OCI-LY3 (cell line): ENCODE results near the gene SEMA3C.

Experiments used
- H2AFZ ChIP-seq: fragments of 200-600, 300-600 bp; shearing (Covaris generic); 2 replicates; pipeline ENCODE4 v1.6.0; 2014; ENCODE audit warnings: antibody characterized with exemption, low read depth, low read length
- H3K27ac ChIP-seq: fragments of 200-600, 300-600 bp; sonication (generic); 2 replicates; pipeline ENCODE4 v1.5.1; 2014; ENCODE audit warnings: mild to moderate bottlenecking, low read length, moderate library complexity, mixed read lengths
- H3K27me3 ChIP-seq: fragments of 200-600, 300-600 bp; sonication (generic); 2 replicates; pipeline ENCODE4 v1.6.1; 2014; ENCODE audit warnings: low read depth, low read length, mixed read lengths
- H3K36me3 ChIP-seq: fragments of 200-600, 300-600 bp; sonication (generic); replicated peaks from 2 replicates; pipeline ENCODE3; 2014; ENCODE audit warnings: low read depth, low read length, mixed read lengths
- H3K4me1 ChIP-seq: fragments of 300-600, 200-600 bp; sonication (generic); 2 replicates; pipeline ENCODE4 v1.6.1; 2014; ENCODE audit warnings: low read length, mixed read lengths
- H3K4me2 ChIP-seq: fragments of 200-600, 300-600 bp; sonication (generic); 2 replicates; pipeline ENCODE4 v1.6.1; 2014; ENCODE audit warnings: low read length, mixed read lengths
- H3K4me3 ChIP-seq: fragments of 300-600, 200-600 bp; sonication (generic); 2 replicates; pipeline ENCODE4 v1.5.1; 2014; ENCODE audit warnings: antibody characterized with exemption, mild to moderate bottlenecking, low read length, moderate library complexity
- H3K79me2 ChIP-seq: fragments of 300-600, 200-600 bp; shearing (Covaris generic); 2 replicates; pipeline ENCODE4 v1.6.1; 2014; ENCODE audit warnings: mild to moderate bottlenecking, low read length, mixed read lengths
- H3K9ac ChIP-seq: fragments of 300-600, 200-600 bp; shearing (Covaris generic); 2 replicates; pipeline ENCODE4 v1.6.0; 2014; ENCODE audit warnings: mild to moderate bottlenecking, low read length, moderate library complexity
- H3K9me3 ChIP-seq: fragments of 200-600, 300-600 bp; shearing (Covaris generic); 2 replicates; pipeline ENCODE4 v1.6.1; 2014; ENCODE audit warnings: low read length, mixed read lengths; ENCODE audit not compliant: insufficient read depth
- H4K20me1 ChIP-seq: fragments of 200-600, 300-600 bp; sonication (generic); 2 replicates; pipeline ENCODE4 v1.6.1; 2016; ENCODE audit warnings: low read length, mixed read lengths; ENCODE audit not compliant: insufficient read depth
- CTCF ChIP-seq: fragments of 200-600, 300-600 bp; sonication (generic); IDR thresholded peaks from 2 replicates; pipeline ENCODE4 v1.5.1; 2014; ENCODE audit warnings: antibody characterized with exemption, low read length, low read depth
- EZH2phosphoT487 ChIP-seq: fragments of 200-600 bp; shearing (Covaris generic); IDR thresholded peaks from 2 replicates; pipeline ENCODE4 v1.6.1; 2018; ENCODE audit warnings: antibody characterized with exemption, mixed run types, low read depth

The SEMA3C gene

GRCh38 chr7:80858141-80858903, 60.5 kb downstream of the SEMA3C start:
- H3K4me2 ChIP-seq = peak overlapping the region; percentile 71

GRCh38 chr7:80856769-80857168, 62.1 kb downstream of the SEMA3C start:
- Histone ChIP-seq H3K36me3 (no peaks in the 10 kb centered on the region), H3K4me2 (no peak overlapping the region), H3K9ac (no peak overlapping the region)

More at GRCh38 chr7:80858141-80858903, 60.5 kb downstream of the SEMA3C start:
- TF ChIP-seq EZH2phosphoT487 = no peak
- no peak for TF ChIP-seq CTCF
- Histone ChIP-seq H3K36me3 (no peaks in the 10 kb centered on the region), H3K9me3 (no peaks in the 10 kb centered on the region), H3K4me3 (peak overlapping the region; percentile 46), H3K79me2 (no peaks in the 10 kb centered on the region), H3K27me3 (no peaks in the 10 kb centered on the region), H4K20me1 (no peaks in the 10 kb centered on the region), H2AFZ (peak overlapping the region; percentile 24; the same call in 1 of the 2 replicates), H3K9ac (peak overlapping the region; percentile 43), H3K27ac (peak overlapping the region; percentile 82), H3K4me1 (peaks cover 25% of the 10 kb centered on the region)

GRCh38 chr7:80851896-80852476, 66.9 kb downstream of the SEMA3C start:
- Histone ChIP-seq H3K27ac (no peak overlapping the region), H3K4me1 (no peaks in the 10 kb centered on the region)

More at GRCh38 chr7:80856769-80857168, 62.1 kb downstream of the SEMA3C start:
- Histone ChIP-seq H2AFZ (no peak overlapping the region), H3K27me3 (no peaks in the 10 kb centered on the region), H3K79me2 (no peaks in the 10 kb centered on the region), H3K27ac (no peak overlapping the region), H3K9me3 (no peaks in the 10 kb centered on the region), H3K4me3 (no peak overlapping the region), H3K4me1 (peaks cover 25% of the 10 kb centered on the region), H4K20me1 (no peaks in the 10 kb centered on the region)
- no peak for TF ChIP-seq EZH2phosphoT487
- TF ChIP-seq CTCF = no peak

More at GRCh38 chr7:80851896-80852476, 66.9 kb downstream of the SEMA3C start:
- Histone ChIP-seq H2AFZ (no peak overlapping the region), H3K4me2 (no peak overlapping the region), H3K9me3 (no peaks in the 10 kb centered on the region), H4K20me1 (no peaks in the 10 kb centered on the region), H3K36me3 (no peaks in the 10 kb centered on the region), H3K9ac (no peak overlapping the region), H3K27me3 (no peaks in the 10 kb centered on the region), H3K79me2 (no peaks in the 10 kb centered on the region), H3K4me3 (no peak overlapping the region)
- TF ChIP-seq CTCF (no peak), EZH2phosphoT487 (no peak)
